ENCODE results near the gene AMPH. TPM values are rescaled to one million over a fixed set of nuclear protein-coding genes. Genes with fewer than 3 reads are reported as not detected.

The AMPH gene
- total RNA-seq, 1 experiment from 2014 or later: not detected

GRCh38 chr7:38535073-38535472 lies 96.1 kb downstream of the AMPH start:
- no peaks in the 10 kb centered on the region for H3K36me3 ChIP-seq (ENCODE audit: low read depth)
- H3K4me1 ChIP-seq (replicated peaks; ENCODE audit: insufficient read depth): no peaks in the 10 kb centered on the region
- CTCF ChIA-PET: no interaction called here
- no peaks in the 10 kb centered on the region for H3K79me2 ChIP-seq (ENCODE audit: low read depth)
- BruUV-seq (replicated peaks): no TSS peak
- no peaks in the 10 kb centered on the region for H4K20me1 ChIP-seq (ENCODE audit: insufficient read depth)
- H2AFZ ChIP-seq: no peak overlapping the region
- no peak overlapping the region for H3K4me2 ChIP-seq
- intact Hi-C loops (cut with micrococcal nuclease; ENCODE audit: unreplicated experiment): no loop called here
- no peak for TF ChIP-seq CTCF (conservative IDR thresholded peaks at IDR 0.05)
- no peak for TF ChIP-seq EZH2 (IDR thresholded peaks at IDR 0.05; ENCODE audit: low read depth)
- peaks cover 45% of the 10 kb centered on the region for H3K27me3 ChIP-seq (ENCODE audit: insufficient read depth, low read depth)
- no peak for DNase-seq
- H3K9me3 ChIP-seq (ENCODE audit: insufficient read depth, low read depth): no peaks in the 10 kb centered on the region
- H3K9me2 ChIP-seq (ENCODE audit: insufficient read depth): no peaks in the 10 kb centered on the region
- no peak overlapping the region for H3K27ac ChIP-seq
- H3F3A ChIP-seq (ENCODE audit: insufficient read depth, low read depth): no peaks in the 10 kb centered on the region
- H3K4me3 ChIP-seq: no peak overlapping the region
- POLR2A ChIA-PET (ENCODE audit: unreplicated experiment): no interaction called here

GRCh38 chr7:38525857-38526256 lies 105.3 kb downstream of the AMPH start:
- H3K36me3 ChIP-seq (ENCODE audit: low read depth): no peaks in the 10 kb centered on the region
- H3K9me3 ChIP-seq (ENCODE audit: insufficient read depth, low read depth): no peaks in the 10 kb centered on the region
- H2AFZ ChIP-seq: no peak overlapping the region
- H3K4me1 ChIP-seq (replicated peaks; ENCODE audit: insufficient read depth): no peaks in the 10 kb centered on the region
- H4K20me1 ChIP-seq (ENCODE audit: insufficient read depth): no peaks in the 10 kb centered on the region
- no peak overlapping the region for H3K27ac ChIP-seq
- no peaks in the 10 kb centered on the region for H3K9me2 ChIP-seq (ENCODE audit: insufficient read depth)
- intact Hi-C loops (cut with micrococcal nuclease; ENCODE audit: unreplicated experiment): no loop called here
- peaks cover 35% of the 10 kb centered on the region; the same call in 1 of the 2 replicates for H3K27me3 ChIP-seq (ENCODE audit: insufficient read depth, low read depth)
- CTCF ChIA-PET: no interaction called here
- no peak for DNase-seq
- H3K79me2 ChIP-seq (ENCODE audit: low read depth): no peaks in the 10 kb centered on the region
- no peak overlapping the region for H3K4me2 ChIP-seq
- POLR2A ChIA-PET (ENCODE audit: unreplicated experiment): no interaction called here
- BruUV-seq (replicated peaks): no TSS peak
- no peaks in the 10 kb centered on the region for H3F3A ChIP-seq (ENCODE audit: insufficient read depth, low read depth)
- H3K4me3 ChIP-seq: no peak overlapping the region
- no peak for TF ChIP-seq CTCF (conservative IDR thresholded peaks at IDR 0.05)
- TF ChIP-seq EZH2 (IDR thresholded peaks at IDR 0.05; ENCODE audit: low read depth): no peak

- Histone ChIP-seq H3K79me2 (ENCODE audit: low read depth) (no peaks in the 10 kb centered on the region), H4K20me1 (ENCODE audit: insufficient read depth) (no peaks in the 10 kb centered on the region), H3K27ac (no peak overlapping the region), H3K27me3 (ENCODE audit: insufficient read depth, low read depth) (peaks cover 36% of the 10 kb centered on the region; the same call in 1 of the 2 replicates), H3K36me3 (ENCODE audit: low read depth) (no peaks in the 10 kb centered on the region), H3F3A (ENCODE audit: insufficient read depth, low read depth) (no peaks in the 10 kb centered on the region), H3K4me3 (no peak overlapping the region), H3K9me2 (ENCODE audit: insufficient read depth) (no peaks in the 10 kb centered on the region), H3K4me1 (replicated peaks; ENCODE audit: insufficient read depth) (no peaks in the 10 kb centered on the region), H3K9me3 (ENCODE audit: insufficient read depth, low read depth) (no peaks in the 10 kb centered on the region), H2AFZ (no peak overlapping the region), H3K4me2 (no peak overlapping the region)
- BruUV-seq (replicated peaks): no TSS peak
- CTCF ChIA-PET: no interaction called here
- DNase-seq: no peak
- POLR2A ChIA-PET (ENCODE audit: unreplicated experiment): no interaction called here
- intact Hi-C loops (cut with micrococcal nuclease; ENCODE audit: unreplicated experiment): no loop called here
- no peak for TF ChIP-seq CTCF (conservative IDR thresholded peaks at IDR 0.05)
- no peak for TF ChIP-seq EZH2 (IDR thresholded peaks at IDR 0.05; ENCODE audit: low read depth)
Observed at GRCh38 chr7:38524786-38525185, 106.4 kb downstream of the AMPH start.
